HG03342 (cell line): ENCODE measurements around the gene LMF2.

Experiments
- ATAC-seq: cut with Tn5 transposase; IDR thresholded peaks from one replicate; pipeline ENCODE4 v1.9.1; 2021; ENCODE audit warnings: mild to moderate bottlenecking, moderate library complexity; ENCODE audit not compliant: unreplicated experiment

Gene LMF2

DNA sequence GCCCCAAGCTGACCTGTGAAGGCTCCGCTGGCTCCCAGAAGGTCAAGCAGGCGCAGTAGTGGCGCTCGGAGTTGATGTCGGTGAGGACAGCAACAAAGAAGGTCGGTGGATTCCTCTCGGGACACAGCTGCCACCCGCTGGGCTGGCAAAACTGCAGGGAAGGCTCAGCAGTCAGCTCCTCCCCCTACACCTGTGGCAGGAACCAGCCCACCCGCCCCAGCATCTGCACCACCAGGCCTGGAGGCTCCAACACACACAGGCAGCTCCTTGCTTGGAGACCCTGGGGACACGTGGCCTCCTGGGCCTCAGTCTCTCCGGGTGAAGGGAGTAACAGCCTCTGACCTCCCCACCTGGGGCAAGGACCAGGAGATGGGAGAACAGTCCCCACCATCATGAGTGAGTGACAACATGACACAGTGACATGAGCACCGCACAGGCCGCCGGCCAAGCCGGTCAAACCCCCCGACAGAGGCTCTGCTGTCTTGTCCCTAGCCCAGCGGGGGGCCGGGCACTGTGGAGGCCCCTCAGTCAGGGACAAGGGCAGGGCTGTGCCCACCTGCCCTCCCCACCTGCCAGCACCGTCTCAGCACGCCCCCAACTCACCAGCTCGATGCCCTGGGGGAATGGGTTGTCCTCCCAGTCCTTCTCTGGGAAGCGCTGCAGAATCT is 39.6 kb downstream of the LMF2 start:
- ATAC-seq, result no peak

DNA sequence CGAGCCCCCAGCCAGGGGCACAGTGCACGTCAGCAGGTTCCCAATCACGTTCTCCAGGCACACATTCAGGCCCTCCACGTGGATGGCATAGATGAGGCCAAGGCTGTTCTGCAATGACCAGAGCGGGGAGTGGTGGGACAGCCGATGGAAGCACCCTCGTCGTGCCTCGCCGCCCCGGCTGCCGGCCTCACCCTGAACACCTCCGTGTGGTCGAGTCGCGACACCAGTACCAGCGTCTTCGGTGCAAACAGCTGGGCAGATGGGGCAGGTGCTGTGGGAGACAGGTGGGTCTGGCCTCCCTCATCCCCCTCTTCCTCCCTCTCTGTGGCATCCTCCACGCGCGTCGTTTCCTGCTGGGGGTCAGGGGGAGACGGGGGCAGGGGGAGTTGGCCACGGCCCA is 40.2 kb downstream of the LMF2 start:
- no peak for ATAC-seq

DNA sequence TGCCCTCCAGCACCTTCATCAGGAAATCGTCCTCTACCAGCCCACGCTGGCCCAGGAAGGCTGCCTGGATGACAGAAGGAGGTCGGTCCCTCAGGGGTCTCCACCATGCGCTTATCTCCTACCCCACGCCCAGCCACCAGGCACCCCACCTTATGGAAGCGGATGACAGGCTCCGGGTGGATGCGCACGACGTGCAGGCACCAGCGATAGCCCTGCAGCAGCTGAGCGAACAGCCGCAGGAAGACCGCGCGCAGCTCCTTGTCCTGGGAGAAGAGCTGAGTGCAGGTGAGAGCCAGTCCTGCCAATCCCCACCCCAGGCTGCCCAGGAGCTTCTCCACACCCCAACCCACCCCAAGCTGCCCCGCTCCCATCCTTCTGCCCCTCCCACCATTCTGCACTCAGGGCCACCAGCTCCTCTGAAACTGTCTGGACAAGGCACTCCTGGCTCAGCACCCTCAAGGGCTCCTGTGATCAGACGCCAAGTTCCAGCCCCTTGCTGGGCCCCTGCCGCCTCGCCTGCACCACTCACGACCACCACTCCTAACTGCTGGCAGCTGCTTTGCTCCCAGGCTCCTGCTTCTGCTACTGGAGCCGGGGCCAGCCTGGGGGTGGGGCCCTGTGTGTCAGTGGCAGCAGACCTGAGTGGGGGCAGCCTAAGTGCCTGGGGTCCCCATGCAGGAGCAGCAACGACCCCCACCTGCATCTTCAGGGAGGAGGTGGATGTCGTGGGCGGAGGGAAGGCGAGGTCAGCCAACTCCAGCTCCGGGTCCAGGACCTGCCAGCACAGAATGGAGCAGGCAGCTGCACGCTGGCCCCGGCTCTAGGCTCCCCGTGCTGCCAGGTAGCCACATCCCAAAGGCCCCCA is 42.2 kb downstream of the LMF2 start:
- ATAC-seq, result no peak

DNA sequence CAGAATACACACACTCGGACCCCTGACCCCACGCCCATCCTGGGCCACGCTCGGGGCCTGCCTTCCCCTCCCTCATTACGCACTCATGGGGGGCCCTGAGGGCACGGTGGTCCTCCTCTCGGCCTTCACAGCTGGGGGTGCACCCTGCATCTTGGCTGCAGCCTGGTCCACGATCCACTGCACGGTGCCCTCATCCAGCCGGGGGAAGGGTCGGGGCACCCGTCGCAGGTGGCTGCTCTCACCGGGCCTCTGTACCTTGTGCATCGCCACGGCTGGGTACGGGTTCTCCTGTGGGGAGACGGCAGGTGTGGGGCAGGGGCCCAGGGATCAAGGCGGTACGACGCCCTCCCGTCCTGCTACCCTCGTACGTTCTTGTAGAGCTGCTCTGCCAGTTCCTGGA is 43.1 kb downstream of the LMF2 start:
- ATAC-seq, result no peak

DNA sequence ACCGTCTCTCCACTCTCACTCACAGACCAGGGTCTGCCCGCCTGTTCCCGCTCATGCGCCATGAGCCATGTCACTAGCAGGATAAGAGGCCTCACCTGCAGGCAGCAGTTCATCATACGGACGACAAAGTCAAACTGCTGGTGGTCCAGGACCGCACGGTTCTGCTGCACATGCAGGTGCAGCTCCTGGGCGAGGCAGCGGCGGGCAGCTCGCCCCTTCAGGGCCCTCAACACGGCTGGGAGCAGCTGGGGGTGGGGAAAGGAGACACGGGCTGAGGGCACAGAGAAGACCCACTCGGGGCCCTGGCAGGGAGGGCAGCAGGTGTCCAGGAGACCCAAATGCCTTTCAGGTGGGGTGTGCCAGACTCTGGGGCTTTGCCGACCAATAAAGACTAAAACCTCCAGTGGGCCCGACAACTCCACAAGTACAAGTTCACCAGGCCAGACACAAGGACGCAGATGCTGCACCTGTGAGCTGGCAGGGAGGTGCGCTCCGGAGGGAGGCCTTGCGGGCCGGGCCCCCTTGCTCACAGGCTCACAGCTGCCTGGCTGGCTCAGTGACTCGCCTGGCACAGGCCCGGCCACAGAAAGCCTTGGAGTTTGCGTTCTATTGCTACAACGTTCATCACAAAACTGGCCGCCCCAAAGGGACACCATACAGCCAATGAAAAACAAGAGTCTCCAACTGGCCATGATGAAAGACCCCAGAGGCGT is 44.2 kb downstream of the LMF2 start:
- no peak for ATAC-seq

DNA sequence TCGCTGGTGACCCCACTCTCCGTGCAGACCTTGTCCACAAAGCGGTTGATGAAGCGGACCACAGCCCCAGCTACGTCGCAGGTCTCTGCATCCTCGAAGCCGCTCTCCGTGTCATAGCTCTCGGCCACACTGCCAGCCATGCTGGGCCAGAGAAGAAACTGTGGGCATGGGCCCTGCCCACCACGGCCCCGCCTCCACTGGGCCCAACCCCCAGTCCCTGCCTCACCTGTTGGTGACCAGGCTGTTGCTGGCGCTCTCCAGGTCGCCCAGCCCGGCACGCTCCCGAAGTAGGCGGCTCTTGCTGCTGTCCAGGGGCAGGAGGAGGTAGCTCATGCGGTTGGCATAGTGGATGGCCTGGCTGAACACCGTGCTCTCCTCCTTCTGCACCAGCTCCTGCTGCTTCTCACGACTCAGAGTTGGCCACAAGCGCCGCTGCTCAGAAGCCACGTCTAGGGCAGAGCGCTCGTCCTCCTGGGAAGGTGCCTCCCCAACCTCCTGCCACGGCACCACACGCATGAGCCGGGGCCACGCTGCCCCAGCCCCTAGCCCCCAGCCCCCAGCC is 45.4 kb downstream of the LMF2 start:
- ATAC-seq, result no peak

DNA sequence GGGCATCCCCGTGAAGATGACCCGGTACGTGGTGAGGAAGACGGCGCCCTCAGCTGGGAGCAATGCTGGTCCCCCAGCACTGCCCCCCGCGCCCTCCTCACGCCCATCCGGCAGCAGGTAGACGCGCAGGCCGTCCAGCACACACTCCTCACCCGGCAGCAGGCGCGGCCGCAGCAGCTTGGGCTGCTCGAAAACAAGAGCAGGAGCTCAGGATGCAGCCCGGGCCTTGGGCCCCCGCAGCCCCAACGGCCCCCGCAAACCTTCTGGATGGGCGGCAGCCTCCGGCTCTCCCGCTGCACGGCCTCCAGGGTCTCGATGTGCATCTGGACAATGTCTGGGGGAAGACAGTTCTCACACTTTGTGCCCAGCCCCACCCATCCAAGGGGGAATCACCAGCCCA is 46.0 kb downstream of the LMF2 start:
- ATAC-seq, result no peak

DNA sequence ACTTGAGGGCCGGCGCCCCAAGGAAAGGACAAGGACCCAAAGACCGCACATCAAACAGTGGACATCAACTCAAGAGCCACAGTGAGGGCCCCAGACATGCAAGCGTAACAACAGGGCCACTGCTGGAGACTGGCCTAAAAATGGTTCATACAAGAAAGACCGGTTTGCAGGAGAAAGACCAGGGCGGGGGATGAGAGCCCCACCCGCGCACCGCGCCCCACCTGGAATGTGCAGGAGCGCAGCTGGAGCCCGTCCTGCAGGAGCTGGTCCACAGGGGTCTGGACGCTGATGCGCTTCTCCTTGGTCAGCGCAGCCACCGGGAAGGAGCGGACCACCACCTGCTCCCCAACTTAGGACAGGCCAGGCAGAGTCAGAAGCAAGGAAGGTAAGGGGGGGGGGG is 46.6 kb downstream of the LMF2 start:
- ATAC-seq, result no peak

DNA sequence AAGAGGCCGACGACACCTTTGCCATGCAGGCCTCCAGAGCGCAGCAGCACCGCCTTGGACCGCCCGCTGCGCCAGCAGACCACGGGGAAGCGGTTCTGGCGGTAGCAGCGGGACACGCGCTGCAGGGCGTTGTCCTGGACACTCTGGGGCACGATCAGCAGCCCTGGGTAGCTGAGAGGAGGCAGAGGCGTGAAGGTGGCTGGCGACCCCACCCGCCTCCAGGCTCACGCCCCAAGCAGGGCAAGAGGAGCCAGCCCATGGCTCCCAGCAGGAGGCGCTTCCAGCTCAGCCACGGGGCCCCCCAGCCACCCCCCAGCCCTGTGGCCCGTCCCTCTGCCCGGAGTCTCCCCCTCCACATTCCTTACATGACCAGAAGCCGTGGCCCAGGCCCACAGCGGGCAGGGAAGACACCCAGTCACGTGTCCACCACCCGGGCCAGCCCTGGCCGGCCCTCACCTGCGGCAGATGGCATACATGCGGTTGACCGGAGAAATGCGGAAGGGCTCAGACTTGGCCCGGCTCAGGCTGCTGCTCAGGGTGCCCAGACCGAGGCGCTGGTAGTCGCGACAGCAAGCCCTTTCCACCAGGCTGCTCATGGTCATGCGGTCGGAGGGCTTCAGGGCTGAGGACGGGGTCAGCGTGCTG is 47.9 kb downstream of the LMF2 start:
- ATAC-seq, result no peak

DNA sequence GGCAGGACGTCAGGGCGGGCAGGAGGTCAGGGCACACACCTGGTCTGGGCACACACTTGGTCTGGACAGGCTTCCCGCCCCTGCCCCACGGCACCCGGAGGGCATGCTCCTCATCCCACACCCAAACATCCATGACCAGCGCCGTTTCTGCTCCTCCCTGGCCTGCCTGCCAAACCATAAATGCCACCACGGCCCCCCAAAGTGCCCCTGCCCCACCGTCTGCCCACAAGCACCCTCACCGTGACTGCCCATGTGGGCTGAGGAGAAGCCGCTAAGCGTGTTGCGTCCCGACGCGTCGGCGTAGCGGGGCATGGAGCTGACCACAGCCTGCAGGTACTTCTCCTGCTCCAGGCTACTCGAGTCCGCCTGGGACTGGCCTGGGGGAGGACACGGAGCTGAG is 48.5 kb downstream of the LMF2 start:
- no peak for ATAC-seq

DNA sequence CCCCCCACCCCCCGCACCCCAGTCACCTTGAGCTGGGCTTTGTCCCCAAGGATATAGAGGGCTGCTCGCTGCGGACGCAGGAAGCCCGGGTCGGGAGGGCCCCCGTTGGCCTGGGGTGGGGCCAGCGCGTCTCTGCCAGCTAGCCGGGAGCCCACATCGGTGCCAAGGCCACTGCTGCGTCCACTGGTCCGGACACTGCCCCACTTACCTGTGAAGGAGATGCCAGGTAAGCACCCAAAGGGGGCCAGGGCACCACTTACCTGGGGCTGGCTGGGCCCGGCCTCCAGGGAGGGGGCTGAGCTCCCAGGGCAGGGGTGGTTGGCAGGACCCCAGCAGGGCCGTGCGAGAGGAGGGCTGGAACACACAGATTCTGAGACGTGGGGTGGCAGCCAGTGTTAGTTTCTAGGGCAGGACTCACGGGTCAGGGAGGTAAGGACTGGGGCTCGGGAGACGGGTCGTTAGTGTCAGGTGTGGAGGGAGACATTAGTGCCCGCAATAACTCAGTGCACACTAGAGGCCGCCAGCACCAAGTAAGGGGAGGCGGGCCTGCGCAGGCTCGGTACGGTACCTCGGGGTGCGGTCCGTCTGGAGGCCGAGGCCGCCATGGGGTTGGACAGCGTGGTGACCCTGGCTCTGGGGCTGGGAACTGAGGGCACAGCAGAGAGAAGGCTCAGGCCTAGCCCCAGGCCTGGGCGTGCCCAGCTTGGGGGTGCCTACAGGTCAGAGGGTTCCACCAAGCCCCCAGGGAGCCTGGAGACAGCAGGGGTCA is 50.9 kb downstream of the LMF2 start:
- ATAC-seq, result no peak

DNA sequence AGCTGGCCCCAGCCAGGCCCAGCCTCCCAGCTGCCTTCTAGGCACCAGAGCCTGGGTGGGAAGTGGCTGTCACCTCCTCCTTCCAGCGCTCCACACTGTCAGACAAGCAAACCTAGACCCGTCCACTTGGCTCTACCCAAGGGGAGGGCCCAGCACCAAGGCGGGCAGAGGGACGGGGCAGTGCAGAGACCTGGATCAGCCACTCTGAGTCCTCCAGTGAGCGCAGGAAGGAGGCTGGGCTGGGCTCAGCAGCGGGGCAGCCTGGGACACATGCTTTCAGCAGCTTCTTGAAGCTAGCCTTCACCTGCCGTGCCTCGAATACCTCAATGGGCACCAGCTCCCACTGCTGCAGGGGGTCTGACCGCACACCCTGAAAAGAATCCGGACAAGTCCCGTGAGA is 51.5 kb downstream of the LMF2 start:
- no peak for ATAC-seq

DNA sequence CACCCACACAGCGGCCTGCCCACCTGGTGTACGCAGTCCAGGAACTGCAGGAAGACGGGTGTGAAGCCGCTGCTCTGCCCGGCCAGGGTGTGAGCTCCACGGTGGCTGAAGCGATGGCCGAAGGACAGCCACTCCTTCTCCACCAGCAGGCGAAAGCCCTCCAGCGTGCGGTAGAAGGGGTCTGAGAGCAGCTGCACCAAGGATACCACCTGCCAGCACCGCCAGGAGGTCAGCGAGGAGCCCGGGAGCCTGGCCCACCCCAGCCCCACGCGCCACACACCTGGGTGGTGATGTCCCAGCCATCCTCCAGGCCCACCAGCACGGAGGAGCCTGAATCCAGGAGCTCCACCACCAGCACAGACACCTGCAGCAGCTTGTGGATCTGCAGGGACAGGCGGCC is 52.3 kb downstream of the LMF2 start:
- no peak for ATAC-seq

DNA sequence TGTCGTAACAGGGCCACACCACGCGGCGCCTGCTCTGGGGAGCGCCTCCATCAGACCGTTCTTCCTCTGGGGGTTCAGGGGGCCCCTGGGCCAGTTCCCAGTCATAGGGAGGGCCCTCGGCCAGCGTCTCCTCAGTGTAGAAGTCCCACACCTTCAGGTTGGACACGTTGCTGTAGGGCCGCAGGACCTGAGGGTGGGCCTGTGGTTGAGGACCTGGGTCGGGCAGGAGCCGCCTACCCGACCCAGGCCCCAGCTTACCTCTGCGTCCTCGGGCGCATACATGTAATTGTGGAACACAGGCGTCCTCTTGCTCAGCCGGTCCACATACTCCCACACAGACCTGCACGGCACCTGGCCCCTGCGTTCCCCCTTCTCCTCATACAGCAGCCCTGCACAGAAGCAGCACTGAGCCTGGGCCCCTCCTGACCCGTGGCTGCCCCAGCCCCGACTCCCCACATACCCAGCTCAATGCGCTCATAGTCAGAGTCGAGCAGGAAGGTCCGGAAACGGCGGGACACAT is 52.9 kb downstream of the LMF2 start:
- ATAC-seq, result no peak
